Renal pelvis (tissue), 4 donors: ENCODE data around the gene PPIE. TPM values are rescaled to one million over a fixed set of nuclear protein-coding genes. Genes with fewer than 3 reads are reported as not detected.

Source experiments
- DNase-seq: peaks from one replicate; pipeline ENCODE4 v3.0.0-alpha.2; 2013
- polyA plus RNA-seq, 3 donors: library from polyadenylated mRNA; unstranded; fragments of 120-200 nt; gene quantifications; one replicate each; pipeline ENCODE4 v1.2.1, GENCODE V29; 2013; ENCODE audit not compliant: insufficient read length in 3 of 3

The PPIE gene
- polyA plus RNA-seq, 3 donors, result 70.8 to 77.3 (median 75.7) TPM

GRCh38 chr1:39711104-39711965 is 27.3 kb upstream of the PPIE start:
- DNase-seq, result no peak

- no peak for DNase-seq
Observed at GRCh38 chr1:39711966-39712340, 26.7 kb upstream of the PPIE start.

GRCh38 chr1:39713557-39713956 is 25.1 kb upstream of the PPIE start:
- no peak for DNase-seq

GRCh38 chr1:39717809-39718208 is 20.9 kb upstream of the PPIE start:
- DNase-seq, result no peak

- peak; percentile 66 for DNase-seq
Observed at GRCh38 chr1:39720094-39720999, 18.3 kb upstream of the PPIE start.

- no peak for DNase-seq
Observed at GRCh38 chr1:39721664-39722063, 17.0 kb upstream of the PPIE start.

GRCh38 chr1:39722495-39722894 is 16.2 kb upstream of the PPIE start:
- DNase-seq, result no peak

GRCh38 chr1:39726600-39726999 is 12.1 kb upstream of the PPIE start:
- DNase-seq, result no peak

GRCh38 chr1:39727221-39727931 is 11.3 kb upstream of the PPIE start:
- no peak for DNase-seq

- no peak for DNase-seq
Observed at GRCh38 chr1:39727932-39728317, 10.8 kb upstream of the PPIE start.

GRCh38 chr1:39729030-39729429 is 9.7 kb upstream of the PPIE start:
- DNase-seq, result no peak

- DNase-seq, result no peak
Observed at GRCh38 chr1:39729842-39730241, 8.8 kb upstream of the PPIE start.

- no peak for DNase-seq
Observed at GRCh38 chr1:39732730-39733129, 6.0 kb upstream of the PPIE start.

GRCh38 chr1:39733161-39733560 is 5.5 kb upstream of the PPIE start:
- no peak for DNase-seq

GRCh38 chr1:39735731-39736130 is 3.0 kb upstream of the PPIE start:
- DNase-seq, result no peak

GRCh38 chr1:39737546-39738169 is 1.0 kb upstream of the PPIE start:
- no peak for DNase-seq

GRCh38 chr1:39745016-39745670 is 6.5 kb downstream of the PPIE start:
- DNase-seq, result no peak

- DNase-seq, result no peak
Observed at GRCh38 chr1:39751595-39751994, 12.9 kb downstream of the PPIE start.

GRCh38 chr1:39752703-39753102 is 14.0 kb downstream of the PPIE start:
- no peak for DNase-seq

- no peak for DNase-seq
Observed at GRCh38 chr1:39753132-39754025, 14.7 kb downstream of the PPIE start.
